ACHN (cell line): ENCODE data around the gene GRB2.
A peak's percentile ranks its signal among the peaks of the same experiment; 100 is the strongest.

Experiments used
- DNase-seq: peaks from one replicate; pipeline ENCODE4 v3.0.0-alpha.2; 2015
- in situ Hi-C: cut with HindIII; loops from 2 replicates; pipeline ENCODE4 v1.10.0; 2017; ENCODE audit warnings: low sequenced_read_pairs, low pct_ligation_motif_present, low pct_unique_long_range_greater_than_20kb

Gene GRB2

DNA sequence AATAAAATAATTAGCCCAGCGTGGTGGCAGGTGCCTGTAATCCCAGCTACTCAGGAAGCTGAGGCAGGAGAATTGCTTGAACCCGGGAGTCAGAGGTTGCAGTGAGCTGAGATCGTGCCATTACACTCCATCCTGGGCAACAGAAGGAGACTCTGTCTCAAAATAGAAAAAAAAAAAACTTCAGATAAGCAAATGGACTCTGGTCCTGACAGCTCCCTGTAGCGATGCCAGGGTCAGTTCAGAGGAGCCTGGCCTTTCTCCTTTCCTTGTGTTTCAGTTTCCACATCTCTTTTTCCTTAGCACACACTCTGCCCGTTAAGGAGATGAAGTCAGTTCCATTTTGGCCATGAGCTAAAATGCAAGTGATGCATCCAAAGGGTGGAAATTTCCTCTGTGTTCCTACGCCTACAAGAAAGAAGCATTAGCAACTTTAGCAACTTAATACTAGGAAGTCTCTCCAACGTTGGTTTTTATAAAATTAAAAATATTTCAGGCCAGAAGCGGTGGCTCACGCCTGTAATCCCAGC, 11.6 kb upstream of the GRB2 start:
- in situ Hi-C loops, result no loop called here

DNA sequence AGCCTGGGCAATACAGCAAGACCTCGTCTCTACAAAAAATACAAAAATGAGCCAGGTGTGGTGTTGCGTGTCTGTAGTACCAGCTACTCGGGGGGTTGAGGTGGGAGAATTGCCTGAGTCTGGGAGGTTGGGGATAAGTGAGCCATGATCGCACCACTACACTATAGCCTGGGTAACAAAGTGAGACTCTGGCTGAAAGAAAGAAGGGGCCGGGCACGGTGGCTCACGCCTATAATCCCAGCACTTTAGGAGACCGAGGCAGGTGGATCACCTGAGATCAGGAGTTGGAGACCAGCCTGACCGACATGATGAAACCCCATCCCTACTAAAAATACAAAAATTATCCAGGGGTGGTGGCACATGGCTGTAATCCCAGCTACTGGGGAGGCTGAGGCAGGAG, 10.5 kb upstream of the GRB2 start:
- DNase-seq, result no peak
- in situ Hi-C loops, result no loop called here

More for the DNA sequence above, 11.6 kb upstream of the GRB2 start:
- DNase-seq, result no peak

DNA sequence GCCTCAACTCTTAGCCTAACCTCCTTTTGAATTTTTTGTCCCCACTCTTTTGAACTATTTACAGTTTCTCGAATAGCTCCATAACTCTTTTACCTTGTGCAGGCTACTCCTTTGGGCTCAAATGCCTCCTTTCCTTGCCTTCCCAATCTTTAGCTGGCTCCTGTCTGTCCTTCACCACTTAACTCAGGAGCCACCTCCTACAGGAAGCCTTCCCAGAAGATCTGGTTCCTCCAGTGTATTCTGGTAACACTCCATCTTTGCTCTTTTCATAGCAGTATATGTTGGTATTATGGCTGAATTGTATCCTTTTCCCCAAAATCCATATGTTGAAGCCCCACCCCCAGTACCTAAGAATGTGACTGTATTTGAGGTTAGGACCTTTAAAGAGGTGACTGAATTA, 9.0 kb upstream of the GRB2 start:
- in situ Hi-C loops, result no loop called here

DNA sequence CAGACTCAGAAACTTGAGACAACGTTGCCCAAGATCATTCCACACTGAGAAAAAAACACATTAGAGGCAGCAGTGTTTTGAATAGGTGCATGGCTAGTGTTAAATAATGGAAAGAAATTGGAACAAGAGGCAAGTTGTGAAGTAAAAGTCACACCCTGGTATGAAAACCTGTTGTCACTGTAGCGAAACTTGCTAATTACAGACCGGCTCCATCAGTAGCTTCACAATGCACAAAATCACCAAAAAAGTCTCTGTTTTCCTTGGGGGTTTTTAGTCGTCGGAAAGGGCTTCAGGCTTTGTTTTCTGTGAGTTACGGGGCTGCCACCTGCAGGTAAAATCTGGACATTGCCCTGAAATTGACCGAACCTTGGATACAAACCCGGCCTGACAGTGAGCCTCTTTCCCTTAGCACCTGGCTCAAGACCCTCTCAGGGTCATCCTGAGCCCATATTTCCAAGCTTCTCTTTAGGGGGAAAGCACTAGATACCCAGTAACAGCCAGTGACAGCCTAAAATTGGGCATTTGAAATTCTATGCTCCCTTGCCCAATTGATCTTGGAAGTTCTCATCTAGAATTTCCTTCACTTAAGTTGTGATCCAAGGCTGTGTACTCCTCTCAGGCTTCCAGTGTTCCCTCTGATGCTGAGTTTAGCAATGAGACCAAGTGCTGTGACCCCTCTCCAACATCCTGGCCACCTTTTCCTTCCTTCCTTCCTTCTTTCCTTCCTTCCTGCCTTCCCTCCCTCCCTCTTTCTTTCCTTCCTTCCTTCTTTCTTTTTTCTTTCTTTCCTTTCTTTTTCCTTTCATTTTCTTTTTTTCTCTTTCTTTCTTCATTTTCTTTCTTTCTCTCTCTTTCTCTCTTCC, 7.2 kb upstream of the GRB2 start:
- in situ Hi-C loops, result no loop called here
- peak; percentile 69 for DNase-seq

More for the DNA sequence above, 9.0 kb upstream of the GRB2 start:
- no peak for DNase-seq

DNA sequence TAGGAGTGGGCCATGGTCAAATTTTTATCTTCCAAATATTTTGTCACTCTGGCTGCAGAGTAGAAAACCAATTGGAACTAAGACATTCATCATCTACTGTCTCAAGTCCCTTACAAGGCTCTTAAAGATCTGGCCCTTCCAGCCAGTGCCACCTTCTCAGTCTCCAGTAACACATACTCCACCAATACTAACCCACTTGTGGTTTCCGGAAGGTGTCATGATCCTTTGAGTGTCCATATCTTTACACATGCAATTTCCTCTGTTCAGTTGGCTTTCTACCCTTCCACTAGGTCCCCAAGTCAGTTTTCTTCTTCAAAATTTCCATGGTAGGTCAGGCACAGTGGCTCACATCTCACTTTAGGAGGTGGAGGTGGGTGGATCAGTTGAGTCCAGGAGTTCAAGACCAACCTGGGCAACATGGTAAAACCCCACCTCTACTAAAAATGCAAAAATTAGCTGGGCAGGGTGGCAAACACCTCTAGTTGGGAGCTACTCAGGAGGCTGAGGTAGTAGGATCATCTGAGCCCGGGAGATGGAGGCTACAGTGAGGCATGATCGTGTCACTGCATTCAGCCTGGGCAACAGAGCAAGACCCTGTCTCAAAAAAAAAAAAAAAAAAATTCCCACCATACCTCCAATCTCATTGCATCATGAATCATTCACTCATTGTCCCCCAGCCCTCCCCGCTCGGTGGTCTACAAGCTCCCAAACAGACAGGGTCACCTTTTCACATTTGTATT, 6.0 kb upstream of the GRB2 start:
- no peak for DNase-seq
- in situ Hi-C loops, result no loop called here

DNA sequence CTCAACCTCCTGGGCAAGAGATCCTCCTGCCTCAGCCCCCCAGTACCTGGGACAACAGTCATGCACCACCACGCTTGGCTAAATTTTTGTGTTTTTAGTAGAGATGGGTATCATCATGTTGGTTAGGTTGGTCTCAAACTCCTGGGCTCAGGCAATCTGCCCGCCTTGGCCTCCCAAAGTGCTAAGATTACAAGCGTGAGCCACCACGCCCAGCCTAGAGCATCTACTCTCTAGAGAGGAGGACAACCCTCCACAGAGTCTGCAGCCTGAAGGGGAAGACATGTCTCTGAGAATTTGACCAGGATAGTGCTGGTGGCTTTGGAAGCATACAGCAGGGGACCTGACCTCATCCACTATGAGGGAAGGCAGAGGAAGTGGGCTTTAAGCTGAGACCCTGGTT, 4.7 kb upstream of the GRB2 start:
- DNase-seq, result no peak
- in situ Hi-C loops, result no loop called here

DNA sequence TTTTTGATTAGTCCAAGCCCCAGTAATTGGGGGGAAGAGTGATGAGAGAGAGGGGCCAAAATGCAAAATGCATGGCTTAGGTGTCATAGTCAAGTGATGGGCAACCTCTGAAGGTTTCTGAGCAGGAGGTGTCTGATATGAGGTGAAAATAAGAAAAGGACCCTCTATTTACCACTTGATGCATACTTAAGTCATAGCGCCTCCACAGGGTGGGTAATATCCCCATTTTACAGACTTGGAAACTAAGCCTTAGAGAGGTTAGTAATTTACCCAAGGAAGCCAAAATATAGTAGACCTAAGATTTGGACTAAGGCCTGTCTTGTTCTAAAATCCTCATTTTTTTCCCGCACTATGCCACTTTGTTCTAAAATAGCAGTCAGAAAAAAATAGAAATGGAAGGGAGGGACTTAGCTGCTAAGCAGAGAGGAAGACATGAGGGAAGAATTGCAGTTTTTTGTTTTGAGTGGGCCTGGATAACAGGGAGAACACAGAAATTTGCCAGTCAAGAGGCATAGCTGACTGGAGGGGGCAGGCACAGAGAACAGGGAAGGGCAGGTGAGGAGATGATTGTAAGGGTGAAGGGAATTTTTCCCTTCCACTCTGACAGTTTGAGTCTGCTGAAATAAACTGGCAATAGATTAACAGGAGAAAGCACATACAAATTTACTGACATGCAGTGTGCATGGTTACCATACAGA, 2.3 kb upstream of the GRB2 start:
- in situ Hi-C loops, result no loop called here
- no peak for DNase-seq

DNA sequence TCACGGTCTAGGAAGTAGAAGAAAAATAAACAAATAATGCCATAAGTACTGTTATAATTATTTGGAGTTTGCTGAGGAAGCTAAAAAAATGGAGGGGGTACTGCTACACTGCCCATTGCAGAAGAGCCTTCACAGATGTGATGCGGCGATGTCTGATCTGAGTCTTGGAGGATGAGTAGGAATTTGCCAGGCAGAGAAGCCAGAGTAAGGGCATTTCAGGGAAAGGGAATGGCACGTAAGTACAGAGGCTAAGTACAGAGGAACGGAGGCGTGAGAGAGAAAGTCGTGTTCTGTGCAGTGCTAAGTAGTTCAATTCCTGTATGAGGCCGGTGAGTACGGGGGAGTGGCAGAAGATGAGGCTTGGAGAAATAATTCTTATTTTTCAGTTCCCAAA, 741 bp upstream of the GRB2 start:
- in situ Hi-C loops, result no loop called here
- DNase-seq, result peak; percentile 30

DNA sequence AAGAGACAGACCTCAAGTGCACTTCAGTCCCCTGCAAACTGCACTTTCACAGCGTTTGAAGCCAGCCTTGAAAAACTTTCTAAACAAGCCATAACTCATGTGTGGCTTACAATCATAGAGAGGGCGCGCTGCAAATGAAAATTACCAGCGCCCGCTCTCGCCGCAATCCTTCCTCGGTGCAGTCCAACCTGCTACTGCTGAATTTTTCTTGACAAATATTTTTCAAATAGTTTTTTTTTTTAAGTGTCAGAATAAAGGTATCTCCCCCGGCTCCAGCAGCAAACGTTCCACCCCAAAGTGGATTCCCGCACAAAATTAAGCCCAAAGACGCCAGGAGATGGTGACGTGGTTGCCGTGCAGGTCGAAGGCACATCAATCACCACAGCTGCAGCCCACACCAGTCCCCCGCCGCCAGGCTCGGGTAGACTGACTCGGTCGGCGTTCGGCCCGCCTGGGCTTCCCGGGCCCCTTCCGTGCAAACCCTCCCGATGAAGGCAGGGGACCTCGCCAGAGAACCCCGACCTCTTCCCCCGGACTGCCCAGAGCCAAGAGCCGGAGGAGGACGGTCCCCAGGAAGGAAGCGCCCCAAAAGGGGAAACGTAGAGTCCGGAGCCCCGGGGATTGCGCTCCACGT, 630 bp downstream of the GRB2 start:
- in situ Hi-C loops, result no loop called here
- DNase-seq, result peak; percentile 55

DNA sequence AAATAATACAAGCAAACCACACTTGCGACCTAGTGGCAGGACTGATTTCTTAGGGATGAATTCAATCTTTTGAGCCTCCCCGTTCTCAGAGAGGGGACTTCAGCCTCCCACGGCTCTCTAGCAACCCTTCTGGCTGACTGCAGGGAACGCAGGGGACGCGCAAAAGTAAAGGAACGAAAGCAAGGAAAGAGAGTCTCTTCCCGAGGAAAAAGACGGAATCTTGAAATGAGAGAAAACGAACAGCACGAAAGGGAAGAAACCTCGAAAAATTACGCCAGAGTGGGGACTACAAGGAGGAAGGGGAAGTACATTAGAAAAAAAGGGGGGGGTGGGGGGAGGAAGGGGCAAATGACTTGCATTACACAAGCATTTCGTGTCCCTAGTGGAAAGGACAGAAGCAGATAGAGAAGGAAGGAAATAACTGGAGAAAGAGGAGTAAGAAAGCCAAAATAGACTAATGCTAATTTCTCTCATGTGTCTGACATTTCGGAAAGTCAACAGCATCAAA, 1.2 kb downstream of the GRB2 start:
- in situ Hi-C loops, result no loop called here
- peak; percentile 91 for DNase-seq

DNA sequence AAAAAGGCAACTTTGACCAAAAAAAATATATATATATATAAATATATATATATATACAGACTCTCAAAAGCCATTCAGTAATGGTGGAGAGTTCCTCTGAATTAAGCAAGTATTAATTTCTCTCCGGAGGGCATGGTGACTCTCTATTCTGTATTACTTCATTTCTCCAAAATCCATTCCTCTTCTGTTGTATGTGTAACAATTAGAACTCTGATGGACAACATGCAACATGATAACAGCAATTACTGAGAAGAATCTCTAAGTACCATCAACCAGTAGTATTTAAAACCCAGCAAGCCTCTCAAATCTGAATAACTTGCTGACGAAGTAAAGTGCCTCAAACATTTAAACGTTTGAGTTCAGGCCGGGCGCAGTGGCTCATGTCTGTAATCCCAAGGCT, 2.3 kb downstream of the GRB2 start:
- in situ Hi-C loops, result no loop called here
- no peak for DNase-seq

DNA sequence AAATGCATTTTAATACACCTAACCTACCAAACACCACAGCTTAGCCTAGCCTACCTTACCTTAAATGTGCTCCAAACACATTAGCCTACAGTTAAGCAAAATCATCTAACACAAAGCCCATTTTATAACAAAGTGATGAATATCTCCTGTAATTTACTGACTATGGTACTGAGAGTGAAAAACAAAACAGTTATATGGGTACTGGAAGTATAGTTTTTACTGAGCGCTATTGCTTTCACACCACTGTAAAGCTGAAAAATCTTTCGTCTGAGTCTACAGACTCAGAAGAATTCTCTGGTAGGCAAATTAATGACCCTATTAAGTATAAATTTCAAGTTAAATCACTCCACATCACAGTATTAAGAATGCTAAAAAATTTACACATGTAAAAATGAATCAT, 3.5 kb downstream of the GRB2 start:
- DNase-seq, result no peak
- in situ Hi-C loops, result no loop called here

DNA sequence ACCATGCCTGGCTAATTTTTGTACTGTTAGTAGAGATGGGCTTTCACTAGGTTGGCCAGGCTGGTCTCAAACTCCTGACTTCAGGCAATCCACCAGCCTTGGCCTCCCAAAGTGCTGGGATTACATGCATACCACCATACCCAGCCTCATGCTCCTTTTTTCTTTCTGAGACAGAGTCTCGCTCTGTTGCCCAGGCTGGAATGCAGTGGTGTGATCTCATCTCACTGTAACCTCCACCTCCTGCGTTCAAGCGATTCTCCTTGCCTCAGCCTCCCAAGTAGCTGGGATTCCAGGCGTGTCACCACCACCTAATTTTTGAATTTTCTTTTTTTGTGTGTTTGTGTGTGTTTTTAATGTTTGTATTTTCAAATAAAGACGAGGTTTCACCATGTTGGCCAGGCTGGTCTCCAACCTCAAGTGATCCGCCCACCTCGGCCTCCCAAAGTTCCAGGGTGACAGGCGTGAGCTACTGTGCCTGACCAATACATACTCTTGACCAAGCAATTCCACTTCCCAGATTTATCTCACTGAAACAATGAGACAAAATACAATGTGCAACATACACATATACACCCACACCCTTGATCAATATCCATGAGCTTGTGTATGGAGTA, 5.0 kb downstream of the GRB2 start:
- in situ Hi-C loops, result no loop called here

DNA sequence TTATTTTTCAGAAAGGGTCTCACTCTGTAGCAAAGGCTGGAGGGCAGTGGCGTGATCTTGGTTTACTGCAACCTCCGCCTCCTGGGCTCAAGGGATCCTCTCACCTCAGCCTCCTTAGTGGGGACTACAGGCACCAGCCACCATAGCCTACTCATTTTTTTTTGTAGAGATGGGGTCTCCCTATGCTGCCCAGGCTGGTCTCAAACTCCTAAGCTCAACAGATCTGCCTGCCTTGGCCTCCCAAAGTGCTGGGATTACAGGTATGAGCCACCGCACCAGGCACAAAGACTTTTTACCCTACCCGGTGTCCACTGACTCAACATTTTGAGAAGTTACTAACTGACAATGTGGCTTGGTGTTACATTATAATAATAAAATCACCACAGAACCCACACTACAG, 7.2 kb downstream of the GRB2 start:
- no peak for DNase-seq
- in situ Hi-C loops, result no loop called here

More for the DNA sequence above, 5.0 kb downstream of the GRB2 start:
- peak; percentile 49 for DNase-seq

DNA sequence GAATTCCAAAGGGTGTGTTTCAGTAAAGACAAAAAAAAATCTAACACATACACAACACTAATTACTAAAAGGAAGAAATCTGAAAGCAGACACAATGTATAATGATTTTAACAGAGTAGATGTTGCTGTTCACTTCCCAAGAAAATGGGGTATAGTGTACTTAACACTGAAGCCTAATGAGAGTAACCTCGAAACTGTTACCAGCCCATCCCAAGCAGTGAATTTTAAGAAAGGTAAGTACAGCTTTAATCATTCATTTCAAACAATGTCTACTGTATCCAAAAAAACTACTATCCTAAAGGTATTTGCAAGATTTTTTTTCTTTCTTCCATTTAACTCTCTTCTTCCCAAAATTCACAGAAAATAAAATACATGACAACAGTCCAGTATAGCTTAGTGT, 8.3 kb downstream of the GRB2 start:
- DNase-seq, result no peak

DNA sequence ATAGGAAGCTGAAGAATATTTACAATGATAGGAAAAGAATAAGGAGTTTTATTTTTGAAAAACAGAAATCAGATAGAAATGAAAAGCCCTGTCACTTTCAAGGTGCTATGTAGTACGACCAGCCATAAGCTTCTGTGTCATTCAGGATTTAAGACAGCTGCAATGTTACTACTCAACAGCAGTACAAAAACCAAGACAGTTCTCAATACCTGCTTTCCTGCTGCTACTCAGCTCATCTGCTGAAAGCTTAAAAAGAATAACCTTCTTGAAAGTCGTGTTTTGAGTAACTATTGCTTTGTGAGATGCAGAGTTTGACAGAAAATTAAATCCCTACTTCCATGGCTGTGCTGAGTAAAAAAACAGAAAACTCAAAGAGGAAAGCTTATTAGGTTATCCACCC, 8.7 kb downstream of the GRB2 start:
- no peak for DNase-seq

More for the DNA sequence above, 8.3 kb downstream of the GRB2 start:
- in situ Hi-C loops, result no loop called here

DNA sequence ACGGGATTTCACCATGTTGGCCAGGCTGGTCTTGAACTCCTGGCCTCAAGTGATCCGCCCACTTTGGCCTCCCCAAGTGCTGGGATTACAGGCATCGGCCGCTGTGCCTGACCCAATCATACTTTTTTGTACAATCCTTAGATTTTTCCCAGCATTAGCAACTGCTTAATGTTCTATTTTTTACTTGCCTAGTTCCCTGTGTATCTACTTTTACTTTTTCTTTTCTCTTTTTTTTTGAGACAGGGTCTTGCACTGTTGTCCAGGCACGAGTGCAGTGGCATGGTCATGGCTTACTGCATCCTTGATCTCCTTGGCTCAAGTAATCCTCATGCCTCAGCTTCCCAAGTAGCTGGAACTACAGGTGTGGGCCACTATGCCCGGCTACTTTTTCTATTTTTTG, 9.5 kb downstream of the GRB2 start:
- in situ Hi-C loops, result no loop called here
- DNase-seq, result no peak

More for the DNA sequence above, 8.7 kb downstream of the GRB2 start:
- in situ Hi-C loops, result no loop called here

DNA sequence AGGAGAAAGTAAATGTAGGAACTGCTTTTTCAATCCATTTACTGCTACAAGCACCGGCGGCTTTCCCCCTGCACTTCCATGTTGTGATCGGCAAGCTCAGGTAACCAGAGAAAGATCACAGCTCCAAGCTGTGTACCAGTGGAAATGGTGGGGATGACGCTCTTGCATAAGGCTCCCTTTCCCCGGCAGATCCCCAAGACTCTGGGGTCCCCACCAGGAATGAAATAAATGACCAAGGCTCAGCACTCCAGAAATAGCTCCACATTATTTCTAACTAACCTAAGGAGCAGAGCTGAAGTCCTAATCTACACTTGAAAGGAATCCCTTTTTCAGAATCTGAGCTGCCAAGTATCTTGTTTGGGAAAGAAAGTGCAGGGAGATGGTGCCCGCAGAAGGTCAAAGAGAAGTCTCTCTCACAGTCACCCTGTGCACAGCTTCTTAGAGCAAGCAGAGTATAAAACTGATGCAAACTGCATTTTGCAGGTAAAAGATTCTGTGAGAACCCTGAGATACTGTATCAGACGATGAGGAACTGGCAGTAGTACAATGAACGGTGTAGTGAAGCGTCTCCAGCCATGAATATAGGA, 11.1 kb downstream of the GRB2 start:
- DNase-seq, result no peak
- in situ Hi-C loops, result no loop called here
